ENCODE data around the gene ICE2.

DNA sequence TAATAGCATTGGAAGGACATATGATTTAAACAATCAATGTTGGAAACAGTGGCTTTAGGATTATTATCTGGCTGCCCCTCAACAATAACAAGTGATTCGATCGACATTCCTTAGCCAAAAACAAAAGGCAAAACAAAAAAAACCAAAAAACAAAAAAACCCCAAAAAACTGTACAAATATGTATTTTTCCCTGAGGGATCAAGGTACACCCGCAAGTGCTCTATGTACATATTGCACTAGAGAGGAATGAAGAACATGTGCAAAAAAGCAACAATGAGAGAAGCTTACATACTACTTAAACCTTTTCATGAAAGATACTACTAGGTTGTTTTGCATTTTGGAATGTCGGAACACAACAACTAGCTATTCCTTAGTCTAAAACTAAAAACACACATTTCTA is 14.2 kb upstream of the ICE2 start:
- TF ChIP-seq, protein P1, sequence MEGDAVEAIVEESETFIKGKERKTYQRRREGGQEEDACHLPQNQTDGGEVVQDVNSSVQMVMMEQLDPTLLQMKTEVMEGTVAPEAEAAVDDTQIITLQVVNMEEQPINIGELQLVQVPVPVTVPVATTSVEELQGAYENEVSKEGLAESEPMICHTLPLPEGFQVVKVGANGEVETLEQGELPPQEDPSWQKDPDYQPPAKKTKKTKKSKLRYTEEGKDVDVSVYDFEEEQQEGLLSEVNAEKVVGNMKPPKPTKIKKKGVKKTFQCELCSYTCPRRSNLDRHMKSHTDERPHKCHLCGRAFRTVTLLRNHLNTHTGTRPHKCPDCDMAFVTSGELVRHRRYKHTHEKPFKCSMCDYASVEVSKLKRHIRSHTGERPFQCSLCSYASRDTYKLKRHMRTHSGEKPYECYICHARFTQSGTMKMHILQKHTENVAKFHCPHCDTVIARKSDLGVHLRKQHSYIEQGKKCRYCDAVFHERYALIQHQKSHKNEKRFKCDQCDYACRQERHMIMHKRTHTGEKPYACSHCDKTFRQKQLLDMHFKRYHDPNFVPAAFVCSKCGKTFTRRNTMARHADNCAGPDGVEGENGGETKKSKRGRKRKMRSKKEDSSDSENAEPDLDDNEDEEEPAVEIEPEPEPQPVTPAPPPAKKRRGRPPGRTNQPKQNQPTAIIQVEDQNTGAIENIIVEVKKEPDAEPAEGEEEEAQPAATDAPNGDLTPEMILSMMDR (IDR thresholded peaks at IDR 0.05) = no peak
- TF ChIP-seq POLR2A (IDR thresholded peaks at IDR 0.05) = no peak

All from uterus (tissue), 2 donors.